Measurements from ENCODE around the gene UPP2. TPM values are rescaled to one million over a fixed set of nuclear protein-coding genes. Genes with fewer than 3 reads are reported as not detected.

Gene UPP2
- total and polyA plus RNA-seq, 3 donors from 2014 or later = 0.16 TPM; not detected in 2

GRCh38 chr2:158172719-158173118 is 71.0 kb downstream of the UPP2 start:
- DNase-seq = no peak
- no peak overlapping the region for H3K27ac ChIP-seq
- H3K4me1 ChIP-seq = no peaks in the 10 kb centered on the region
- H3K4me3 ChIP-seq = no peak overlapping the region
- H3K9me3 ChIP-seq = no peaks in the 10 kb centered on the region
- no peaks in the 10 kb centered on the region for H3K36me3 ChIP-seq (ENCODE audit: low read depth, missing control alignments)
- 44% methylated on average over 2 of the region's 2 CpGs for WGBS, 2 donors
- intact Hi-C loops (cut with DNase I; ENCODE audit: low total_unique reads) = no loop called here
- H3K27me3 ChIP-seq = no peaks in the 10 kb centered on the region
- TF ChIP-seq POLR2A (IDR thresholded peaks at IDR 0.05) = no peak
- TF ChIP-seq CTCF (IDR thresholded peaks at IDR 0.05) = no peak

GRCh38 chr2:158174495-158174894 is 72.8 kb downstream of the UPP2 start:
- Histone ChIP-seq H3K27me3 (no peaks in the 10 kb centered on the region), H3K36me3 (ENCODE audit: low read depth, missing control alignments) (no peaks in the 10 kb centered on the region), H3K4me3 (no peak overlapping the region), H3K4me1 (no peaks in the 10 kb centered on the region), H3K9me3 (no peaks in the 10 kb centered on the region), H3K27ac (no peak overlapping the region)
- intact Hi-C loops (cut with DNase I; ENCODE audit: low total_unique reads) = no loop called here
- TF ChIP-seq POLR2A (IDR thresholded peaks at IDR 0.05) (no peak), CTCF (IDR thresholded peaks at IDR 0.05) (no peak)
- no peak for DNase-seq
- WGBS, 2 donors = 83 to 100% methylated on average over 1 of the region's 1 CpG

DNA sequence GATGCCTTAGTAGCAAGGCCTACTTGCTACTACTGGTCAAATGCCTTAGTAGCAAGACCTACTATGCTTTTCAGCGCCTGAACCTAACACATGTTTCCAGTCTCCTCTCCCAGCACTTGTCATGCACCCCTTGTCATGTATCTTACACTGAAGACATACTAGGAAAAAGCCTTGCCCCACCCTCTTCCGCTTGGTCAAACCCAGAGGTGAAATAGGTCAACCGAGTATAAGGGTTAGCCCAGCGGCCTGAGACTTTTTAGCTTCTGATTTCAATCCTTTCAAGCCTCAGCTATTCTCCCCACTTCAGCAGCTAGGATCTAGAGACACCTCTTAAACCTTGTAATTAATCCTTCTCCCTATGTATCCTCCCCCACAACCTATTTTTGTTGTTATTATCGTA is 73.3 kb downstream of the UPP2 start:
- no peak for DNase-seq
- 82 to 95% methylated on average over 5 of the region's 5 CpGs for WGBS, 2 donors
- Histone ChIP-seq H3K27ac (no peak overlapping the region), H3K9me3 (no peaks in the 10 kb centered on the region), H3K27me3 (no peaks in the 10 kb centered on the region), H3K4me1 (no peaks in the 10 kb centered on the region), H3K36me3 (ENCODE audit: low read depth, missing control alignments) (no peaks in the 10 kb centered on the region), H3K4me3 (no peak overlapping the region)
- TF ChIP-seq CTCF (IDR thresholded peaks at IDR 0.05) (no peak), POLR2A (IDR thresholded peaks at IDR 0.05) (no peak)
- intact Hi-C loops (cut with DNase I; ENCODE audit: low total_unique reads) = no loop called here

DNA sequence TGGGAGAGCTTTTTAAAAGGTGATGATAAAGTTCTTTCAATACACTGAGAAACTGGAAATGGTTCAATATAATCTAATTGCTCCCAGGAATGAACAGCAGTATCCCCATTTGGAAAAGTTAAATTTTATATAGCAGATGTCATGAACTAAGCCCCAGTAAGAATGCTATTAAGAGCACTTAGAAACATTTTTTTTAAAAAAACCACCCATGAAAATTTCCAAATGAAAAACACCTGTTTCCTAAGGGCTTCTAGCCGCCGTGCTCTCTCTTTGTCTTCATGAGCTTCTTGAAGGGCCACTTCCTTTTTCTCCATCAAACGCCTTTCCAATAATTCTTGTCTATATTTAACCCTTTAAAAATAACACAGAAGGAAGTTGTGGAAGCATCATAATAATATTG is 77.0 kb downstream of the UPP2 start:
- no peak for DNase-seq
- intact Hi-C loops (cut with DNase I; ENCODE audit: low total_unique reads) = no loop called here
- Histone ChIP-seq H3K4me1 (no peaks in the 10 kb centered on the region), H3K9me3 (no peaks in the 10 kb centered on the region), H3K36me3 (ENCODE audit: low read depth, missing control alignments) (no peaks in the 10 kb centered on the region), H3K27me3 (no peaks in the 10 kb centered on the region), H3K4me3 (no peak overlapping the region), H3K27ac (no peak overlapping the region)
- TF ChIP-seq CTCF (IDR thresholded peaks at IDR 0.05) (no peak), POLR2A (IDR thresholded peaks at IDR 0.05) (no peak)
- WGBS, 2 donors = 40 to 41% methylated on average over 3 of the region's 3 CpGs

GRCh38 chr2:158179660-158180059 is 78.0 kb downstream of the UPP2 start:
- Histone ChIP-seq H3K27me3 (no peaks in the 10 kb centered on the region), H3K9me3 (no peaks in the 10 kb centered on the region), H3K4me1 (no peaks in the 10 kb centered on the region), H3K36me3 (ENCODE audit: low read depth, missing control alignments) (no peaks in the 10 kb centered on the region), H3K4me3 (no peak overlapping the region), H3K27ac (no peak overlapping the region)
- peak in 2 of 3 experiments; percentile 7 to 20 for TF ChIP-seq CTCF (IDR thresholded peaks at IDR 0.05)
- TF ChIP-seq POLR2A (IDR thresholded peaks at IDR 0.05) = no peak
- intact Hi-C loops (cut with DNase I; ENCODE audit: low total_unique reads) = loop anchor here (10.0 kb wide), 1 partner anchor 345 kb away; no protein-coding TSS in a partner anchor
- WGBS, 2 donors = 39 to 41% methylated on average over 2 of the region's 2 CpGs
- no peak for DNase-seq
